IPS DF 6.9 (cell line): ENCODE measurements around the gene CSHL1.
"Not testable (repeated sequence)": the region's sequence is repeated elsewhere in the genome, so short reads cannot be mapped to it uniquely, and the experiment has no call there.

Source experiments
- DNase-seq: peaks from one replicate; pipeline ENCODE4 v3.0.0-alpha.2; 2013; ENCODE audit warnings: low read depth, low spot score
- H3K27ac ChIP-seq: one replicate; pipeline ENCODE4 v1.5.1; 2013; ENCODE audit warnings: low read length, control low read depth
- H3K27me3 ChIP-seq: 2 replicates; pipeline ENCODE4 v1.6.1; 2013; ENCODE audit warnings: mild to moderate bottlenecking, low read length; ENCODE audit not compliant: control insufficient read depth, insufficient read depth
- H3K36me3 ChIP-seq: 2 replicates; pipeline ENCODE4 v1.6.1; 2013; ENCODE audit warnings: low read length; ENCODE audit not compliant: control insufficient read depth, insufficient read depth
- H3K4me1 ChIP-seq: 2 replicates; pipeline ENCODE4 v1.6.1; 2013; ENCODE audit warnings: low read length; ENCODE audit not compliant: control insufficient read depth, insufficient read depth
- H3K4me3 ChIP-seq: 2 replicates; pipeline ENCODE4 v1.5.1; 2013; ENCODE audit warnings: mild to moderate bottlenecking, low read length
- H3K9me3 ChIP-seq: 2 replicates; pipeline ENCODE4 v1.6.1; 2013; ENCODE audit warnings: low read length, inconsistent platforms; ENCODE audit not compliant: control insufficient read depth, insufficient read depth
- WGBS: extraction: QIAGEN DNeasy Blood & Tissue Kit; methylation state at CpG from one replicate; pipeline ENCODE4 v1.1.7; 2013; ENCODE audit warnings: mixed read lengths, missing lambda C conversion rate; ENCODE audit not compliant: insufficient read length, insufficient coverage; 5-methylcytosine and 5-hydroxymethylcytosine counted together

The CSHL1 gene

DNA sequence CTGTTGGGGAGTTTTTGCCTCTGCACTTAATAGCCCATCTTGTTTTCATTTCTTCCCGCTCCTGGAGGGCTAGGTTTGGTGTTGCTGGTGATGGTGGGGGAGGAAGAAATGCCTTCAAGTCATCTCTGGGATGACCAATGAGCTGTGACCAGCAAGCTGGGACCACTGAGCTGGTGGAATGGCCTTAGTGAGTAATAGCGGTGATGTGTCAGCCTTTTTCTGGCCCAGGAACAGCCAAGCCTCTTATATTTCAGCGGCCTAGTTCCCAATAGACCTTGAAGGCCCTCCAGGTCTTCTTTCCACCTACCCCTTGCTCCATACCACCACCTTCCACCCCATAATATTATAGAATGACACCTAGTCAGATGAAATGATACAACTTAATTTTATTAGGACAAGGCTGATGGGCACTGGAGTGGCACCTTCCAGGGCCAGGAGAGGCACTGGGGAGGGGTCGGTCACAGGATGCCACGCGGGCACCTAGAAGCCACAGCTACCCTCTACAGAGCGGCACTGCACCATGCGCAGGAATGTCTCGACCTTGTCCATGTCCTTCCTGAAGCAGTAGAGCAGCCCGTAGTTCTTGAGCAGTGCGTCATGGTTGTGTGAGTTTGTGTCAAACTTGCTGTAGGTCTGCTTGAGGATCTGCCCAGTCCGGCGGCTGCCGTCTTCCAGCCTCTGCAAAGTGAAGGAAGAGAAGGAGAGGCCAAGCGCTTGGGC lies 39.3 kb downstream of the CSHL1 start:
- H3K9me3 ChIP-seq, H3K4me3 ChIP-seq, H3K27ac ChIP-seq, H3K27me3 ChIP-seq, H3K36me3 ChIP-seq, H3K4me1 ChIP-seq, DNase-seq: not testable (repeated sequence)
- no CpG with 5 or more reads among the region's 15 CpGs for WGBS

GRCh38 chr17:63870292-63870665 lies 40.8 kb downstream of the CSHL1 start:
- not testable (repeated sequence) for H3K4me1 ChIP-seq, H3K4me3 ChIP-seq, H3K27ac ChIP-seq, DNase-seq, H3K9me3 ChIP-seq, H3K27me3 ChIP-seq, H3K36me3 ChIP-seq
- no CpG with 5 or more reads among the region's 4 CpGs for WGBS

- H3K36me3 ChIP-seq, H3K27ac ChIP-seq, H3K9me3 ChIP-seq, H3K4me1 ChIP-seq, DNase-seq, H3K27me3 ChIP-seq, H3K4me3 ChIP-seq: not testable (repeated sequence)
- WGBS: no CpG with 5 or more reads among the region's 9 CpGs
Observed at GRCh38 chr17:63869491-63870291, 41.4 kb downstream of the CSHL1 start.

DNA sequence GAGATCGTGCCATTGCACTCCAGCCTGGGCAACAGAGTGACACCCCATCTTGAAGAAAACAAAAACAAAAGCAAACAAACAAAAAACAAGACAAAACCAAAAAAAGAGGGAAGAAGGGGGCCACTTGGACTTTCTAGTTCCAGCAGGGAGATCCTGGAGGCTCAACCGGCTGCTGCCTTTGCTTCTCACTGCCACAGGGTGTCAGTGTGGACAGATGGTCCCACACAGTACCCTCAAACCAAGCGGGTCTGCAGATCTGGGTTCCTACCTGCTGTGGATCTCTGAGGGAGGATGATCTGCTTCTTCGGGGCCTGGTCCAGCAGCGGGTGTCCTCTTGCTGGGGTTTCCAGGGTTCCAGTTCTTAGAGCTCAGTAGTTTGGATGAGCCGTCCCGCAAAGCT lies 44.4 kb downstream of the CSHL1 start:
- not testable (repeated sequence) for H3K36me3 ChIP-seq, H3K27ac ChIP-seq, H3K9me3 ChIP-seq, H3K4me1 ChIP-seq, DNase-seq, H3K4me3 ChIP-seq, H3K27me3 ChIP-seq
- WGBS: no CpG with 5 or more reads among the region's 7 CpGs
